NCI-H2196 treated with DMSO at 0.1 percent for 48 hours (cell line): ENCODE measurements around the gene GPR62.

Experiments
- DNase-seq: peaks from one replicate; lab custom pipeline; 2025; ENCODE audit not compliant: unreplicated experiment; lab: John Stamatoyannopoulos, UW

Gene GPR62

GRCh38 chr3:51954105-51954504 lies 1.1 kb upstream of the GPR62 start:
- DNase-seq, result no peak

DNA sequence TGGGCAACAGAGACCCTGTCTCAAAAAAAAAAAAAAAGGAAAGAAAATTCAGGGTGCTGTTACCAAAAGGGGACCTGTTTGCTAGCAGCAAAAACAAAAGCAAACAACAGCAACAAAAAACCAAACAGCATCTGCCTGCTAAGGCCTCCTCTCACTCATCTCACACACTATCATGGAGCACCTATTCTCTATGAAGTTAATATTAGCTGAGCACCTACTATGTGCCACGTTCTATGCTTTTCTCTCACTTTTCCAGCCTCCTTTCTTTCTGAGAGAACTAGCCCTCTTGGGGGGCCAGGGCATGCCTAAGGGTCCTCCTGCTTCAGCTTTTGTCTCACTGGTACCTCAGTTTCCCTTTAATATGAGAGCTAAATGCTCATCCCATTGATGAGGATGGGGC lies 468 bp upstream of the GPR62 start:
- no peak for DNase-seq

DNA sequence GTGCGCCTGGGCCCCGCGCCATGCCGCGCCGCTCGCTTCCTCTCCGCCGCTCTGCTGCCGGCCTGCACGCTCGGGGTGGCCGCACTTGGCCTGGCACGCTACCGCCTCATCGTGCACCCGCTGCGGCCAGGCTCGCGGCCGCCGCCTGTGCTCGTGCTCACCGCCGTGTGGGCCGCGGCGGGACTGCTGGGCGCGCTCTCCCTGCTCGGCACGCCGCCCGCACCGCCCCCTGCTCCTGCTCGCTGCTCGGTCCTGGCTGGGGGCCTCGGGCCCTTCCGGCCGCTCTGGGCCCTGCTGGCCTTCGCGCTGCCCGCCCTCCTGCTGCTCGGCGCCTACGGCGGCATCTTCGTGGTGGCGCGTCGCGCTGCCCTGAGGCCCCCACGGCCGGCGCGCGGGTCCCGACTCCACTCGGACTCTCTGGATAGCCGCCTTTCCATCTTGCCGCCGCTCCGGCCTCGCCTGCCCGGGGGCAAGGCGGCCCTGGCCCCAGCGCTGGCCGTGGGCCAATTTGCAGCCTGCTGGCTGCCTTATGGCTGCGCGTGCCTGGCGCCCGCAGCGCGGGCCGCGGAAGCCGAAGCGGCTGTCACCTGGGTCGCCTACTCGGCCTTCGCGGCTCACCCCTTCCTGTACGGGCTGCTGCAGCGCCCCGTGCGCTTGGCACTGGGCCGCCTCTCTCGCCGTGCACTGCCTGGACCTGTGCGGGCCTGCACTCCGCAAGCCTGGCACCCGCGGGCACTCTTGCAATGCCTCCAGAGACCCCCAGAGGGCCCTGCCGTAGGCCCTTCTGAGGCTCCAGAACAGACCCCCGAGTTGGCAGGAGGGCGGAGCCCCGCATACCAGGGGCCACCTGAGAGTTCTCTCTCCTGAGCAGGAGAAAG lies 951 bp downstream of the GPR62 start:
- DNase-seq, result no peak

GRCh38 chr3:51957520-51958205 lies 2.5 kb downstream of the GPR62 start:
- no peak for DNase-seq

DNA sequence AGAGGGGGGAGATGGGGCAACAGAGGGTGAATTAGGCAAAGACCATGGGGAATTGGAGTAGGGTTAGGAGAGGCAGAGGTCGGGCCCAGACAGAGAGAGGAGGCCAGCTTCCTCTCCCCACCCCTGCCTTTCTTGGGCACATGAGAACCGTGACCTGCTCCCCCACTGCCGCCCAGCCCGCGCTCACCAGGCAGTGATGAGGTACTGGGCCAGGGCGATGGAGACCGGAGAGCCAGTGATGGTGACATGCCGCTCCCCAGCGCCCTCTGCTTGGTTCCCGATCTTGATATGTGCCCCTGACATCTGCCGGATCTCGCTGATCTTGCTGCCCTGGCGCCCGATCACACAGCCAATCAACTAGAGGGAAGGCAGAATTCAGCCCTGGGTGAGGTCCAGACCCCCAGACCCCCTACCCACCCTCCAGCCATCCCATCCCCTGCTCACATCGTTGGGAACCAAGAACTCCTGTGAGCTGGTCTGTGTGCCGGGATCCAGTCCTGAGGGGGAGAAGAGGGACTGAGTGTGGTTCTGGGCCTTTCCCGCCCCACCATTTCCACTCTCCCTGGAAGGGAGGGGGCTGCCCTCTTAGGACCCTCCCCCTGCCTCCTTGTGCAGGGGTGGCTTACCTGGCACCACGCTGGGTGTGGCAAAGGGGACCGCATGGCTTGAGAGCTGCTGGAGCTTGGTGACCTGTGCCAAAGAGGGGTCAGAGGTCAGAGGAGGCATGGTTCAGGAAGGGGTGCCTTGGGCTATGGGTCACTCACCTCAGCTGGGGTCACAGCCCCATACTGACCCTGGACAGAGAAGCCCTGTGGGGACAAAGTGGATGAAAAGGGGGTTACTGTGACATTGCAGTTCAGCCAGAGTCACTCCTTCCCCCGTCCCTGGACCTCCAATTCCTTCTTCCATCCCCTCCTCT lies 3.7 kb downstream of the GPR62 start:
- DNase-seq, result no peak

- no peak for DNase-seq
Observed at GRCh38 chr3:51959651-51960050, 4.5 kb downstream of the GPR62 start.

DNA sequence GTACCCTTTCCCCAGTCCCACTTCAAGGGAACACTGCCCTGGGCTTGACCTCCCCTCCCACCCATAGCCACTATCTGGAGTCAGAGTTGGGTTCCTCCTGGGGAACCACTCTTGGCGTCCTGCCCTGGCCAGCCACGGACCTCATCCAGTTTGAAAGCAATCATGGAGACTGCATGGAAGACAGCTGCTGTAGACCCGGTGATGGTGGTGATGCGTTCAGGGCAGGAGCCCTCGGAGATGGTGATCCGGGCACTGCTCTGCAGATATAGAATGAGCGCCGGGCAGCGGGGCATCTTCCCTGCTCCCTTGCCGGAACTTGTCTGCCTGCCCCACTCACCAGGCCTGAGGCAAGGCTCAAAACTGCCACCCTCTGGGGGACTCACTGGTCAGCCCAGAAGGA lies 5.2 kb downstream of the GPR62 start:
- DNase-seq, result no peak

DNA sequence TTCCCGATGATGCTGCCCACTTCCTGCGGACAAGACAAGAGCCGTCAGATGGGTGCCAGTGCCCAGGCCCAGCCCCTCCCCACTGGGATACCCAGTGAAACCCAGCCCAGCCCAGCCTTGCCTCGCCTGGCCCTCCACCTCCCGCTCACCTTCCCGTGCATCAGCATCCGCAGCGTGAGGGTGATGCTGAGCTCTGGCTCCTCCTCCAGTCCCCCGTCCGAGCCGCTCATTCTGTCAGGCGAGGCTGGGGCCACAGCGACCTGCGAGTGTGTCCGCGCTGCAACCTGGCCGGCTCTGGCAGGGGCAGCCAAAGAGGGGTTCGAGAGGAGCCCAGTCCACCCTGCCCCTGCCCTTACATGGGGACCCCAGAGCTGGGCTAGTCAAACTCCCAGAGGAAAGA lies 5.8 kb downstream of the GPR62 start:
- DNase-seq, result no peak

DNA sequence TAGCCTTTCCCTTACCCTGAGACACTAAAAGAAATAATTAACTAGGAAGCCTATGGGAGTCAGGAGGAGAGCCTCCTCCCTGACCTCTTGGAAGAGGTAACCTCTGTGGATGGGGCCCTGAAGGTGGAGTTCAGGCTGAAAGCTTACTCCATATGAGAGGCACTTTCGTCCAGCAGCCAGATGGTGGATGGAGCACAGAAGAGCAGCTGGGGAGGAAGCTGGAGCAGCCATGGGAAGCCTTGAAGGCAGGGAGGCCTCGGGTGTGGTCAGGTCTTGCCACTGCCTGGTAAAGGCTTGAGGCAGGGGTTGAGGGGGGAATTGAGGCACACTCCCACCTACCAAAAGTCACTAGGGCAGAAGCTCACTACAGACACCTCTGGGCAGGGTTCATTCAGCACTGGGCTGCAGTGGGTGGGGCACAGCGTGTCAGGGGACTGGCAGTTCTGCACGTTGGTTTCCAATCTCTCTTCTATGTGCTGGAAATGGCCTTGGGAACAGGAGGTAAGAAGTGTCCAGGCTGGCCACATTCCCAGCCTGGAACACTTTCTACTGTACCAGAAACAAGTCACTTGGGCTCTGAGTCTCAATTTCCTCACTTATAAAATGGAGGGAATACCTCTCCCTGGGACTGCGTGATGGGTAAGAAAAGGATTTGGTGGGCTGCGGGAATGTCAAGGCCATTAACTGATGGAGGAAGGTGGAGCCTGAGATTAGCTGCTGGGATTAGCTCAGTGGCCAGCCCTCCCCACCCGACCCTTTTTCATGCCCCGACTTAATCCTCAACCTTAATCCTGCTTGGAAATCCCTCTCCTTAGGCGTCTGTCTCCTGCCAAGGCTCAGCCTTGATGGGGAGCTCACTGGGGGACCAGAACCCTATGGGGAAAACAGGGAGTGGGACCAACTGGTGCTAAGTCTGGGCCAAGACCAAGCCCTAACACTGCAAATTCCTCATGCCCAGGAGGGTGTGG lies 6.7 kb downstream of the GPR62 start:
- no peak for DNase-seq

DNA sequence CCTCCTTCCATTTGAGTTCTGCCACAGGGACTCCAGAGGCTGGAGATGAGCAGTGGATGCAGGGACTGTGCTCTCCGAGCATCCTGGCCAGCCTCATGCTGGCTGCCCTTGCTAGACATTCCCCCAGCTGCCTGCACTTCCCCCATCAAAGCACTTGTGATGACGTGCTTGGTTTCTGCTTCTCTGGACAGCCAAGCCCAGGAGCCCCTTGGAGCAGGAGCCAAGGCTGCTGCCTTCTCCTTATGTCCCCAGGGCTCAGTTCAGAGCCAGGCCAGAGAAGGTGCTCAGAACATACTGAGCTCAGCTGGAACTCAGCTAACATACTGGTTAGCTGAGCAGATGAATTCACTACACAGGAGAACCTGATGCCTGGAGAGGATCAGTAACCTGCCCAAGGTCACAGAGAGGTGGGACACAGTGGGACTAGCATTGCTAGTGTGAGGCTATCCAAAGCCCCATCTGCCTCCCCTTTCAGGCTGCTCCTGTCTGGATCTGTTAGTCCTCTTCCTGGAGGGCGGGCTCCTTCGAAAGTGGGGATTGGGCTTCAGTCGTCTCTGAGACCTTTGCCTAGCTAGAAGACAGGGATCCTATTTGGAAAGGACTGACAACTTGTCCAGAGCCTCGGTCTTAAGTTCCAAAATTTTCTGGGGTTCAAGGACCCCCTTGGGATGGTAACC lies 7.8 kb downstream of the GPR62 start:
- no peak for DNase-seq

DNA sequence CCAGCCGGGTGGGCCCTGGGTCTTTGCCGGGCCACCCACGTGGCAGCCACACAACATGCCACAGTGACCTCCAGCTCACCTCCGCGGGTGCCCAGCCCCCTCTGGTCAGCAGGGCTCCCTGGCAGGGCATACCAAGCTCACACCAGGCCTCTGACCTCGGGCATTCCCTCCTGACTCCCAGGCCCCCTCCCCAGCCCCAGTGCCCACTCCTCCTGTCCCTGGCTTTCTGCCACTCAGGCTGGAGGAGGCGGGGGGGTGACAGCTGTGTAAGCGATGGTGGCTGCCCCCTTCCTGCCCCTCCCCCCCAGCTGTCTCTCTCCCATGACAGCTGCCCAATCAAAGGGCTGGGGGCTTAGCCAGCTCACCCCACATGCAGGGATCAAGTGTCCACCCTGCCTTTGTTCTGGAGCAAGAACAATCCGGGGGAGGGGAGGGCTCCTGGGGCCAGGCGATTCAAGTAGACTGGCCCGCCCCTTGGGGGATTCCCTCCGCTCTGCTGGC lies 8.8 kb downstream of the GPR62 start:
- no peak for DNase-seq

- DNase-seq, result no peak
Observed at GRCh38 chr3:51964521-51964920, 9.3 kb downstream of the GPR62 start.

DNA sequence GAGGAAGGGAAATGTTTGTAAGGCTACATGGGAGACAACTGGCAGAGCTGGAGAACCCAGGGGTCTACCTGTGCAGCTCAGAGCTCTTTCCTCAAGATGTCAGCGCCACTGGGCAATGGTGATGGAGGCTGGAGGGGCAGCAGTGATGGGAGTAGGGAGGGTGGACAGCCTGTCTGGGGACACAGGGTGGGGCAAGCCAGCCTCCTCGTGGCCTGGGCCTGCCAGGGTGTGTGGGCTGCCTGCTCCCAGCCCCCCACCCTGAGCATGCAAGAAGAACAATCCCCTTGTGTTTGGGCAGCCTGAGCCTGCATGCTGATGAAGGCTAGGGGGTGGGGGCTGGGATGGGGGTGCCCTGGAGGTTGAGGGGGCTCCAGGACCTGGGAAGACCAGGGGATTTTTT lies 10.8 kb downstream of the GPR62 start:
- no peak for DNase-seq

- DNase-seq, result no peak
Observed at GRCh38 chr3:51966486-51966885, 11.3 kb downstream of the GPR62 start.

DNA sequence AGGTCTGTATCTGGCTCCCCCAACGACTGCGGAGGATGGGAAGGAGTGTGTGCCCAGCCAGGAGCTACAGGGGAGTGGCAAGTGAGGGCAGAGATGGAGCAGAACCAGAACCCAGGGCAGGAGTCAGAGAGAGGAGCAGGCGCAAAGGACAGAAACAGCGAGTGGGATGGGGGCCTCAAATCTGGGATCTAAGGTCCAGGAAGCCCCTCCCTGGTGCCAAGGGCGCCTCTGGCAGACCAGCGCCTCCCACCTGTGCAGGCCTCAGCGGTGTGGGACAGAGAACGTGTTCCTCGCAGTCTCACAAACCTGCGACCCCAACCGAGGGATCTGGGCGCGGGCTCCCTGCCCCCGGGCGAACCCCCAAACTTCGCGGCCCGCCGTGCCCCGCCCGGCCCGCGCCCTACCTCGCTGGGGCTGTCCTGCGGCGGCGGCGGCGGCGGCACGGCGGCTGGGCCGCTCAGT lies 11.8 kb downstream of the GPR62 start:
- DNase-seq, result no peak

DNA sequence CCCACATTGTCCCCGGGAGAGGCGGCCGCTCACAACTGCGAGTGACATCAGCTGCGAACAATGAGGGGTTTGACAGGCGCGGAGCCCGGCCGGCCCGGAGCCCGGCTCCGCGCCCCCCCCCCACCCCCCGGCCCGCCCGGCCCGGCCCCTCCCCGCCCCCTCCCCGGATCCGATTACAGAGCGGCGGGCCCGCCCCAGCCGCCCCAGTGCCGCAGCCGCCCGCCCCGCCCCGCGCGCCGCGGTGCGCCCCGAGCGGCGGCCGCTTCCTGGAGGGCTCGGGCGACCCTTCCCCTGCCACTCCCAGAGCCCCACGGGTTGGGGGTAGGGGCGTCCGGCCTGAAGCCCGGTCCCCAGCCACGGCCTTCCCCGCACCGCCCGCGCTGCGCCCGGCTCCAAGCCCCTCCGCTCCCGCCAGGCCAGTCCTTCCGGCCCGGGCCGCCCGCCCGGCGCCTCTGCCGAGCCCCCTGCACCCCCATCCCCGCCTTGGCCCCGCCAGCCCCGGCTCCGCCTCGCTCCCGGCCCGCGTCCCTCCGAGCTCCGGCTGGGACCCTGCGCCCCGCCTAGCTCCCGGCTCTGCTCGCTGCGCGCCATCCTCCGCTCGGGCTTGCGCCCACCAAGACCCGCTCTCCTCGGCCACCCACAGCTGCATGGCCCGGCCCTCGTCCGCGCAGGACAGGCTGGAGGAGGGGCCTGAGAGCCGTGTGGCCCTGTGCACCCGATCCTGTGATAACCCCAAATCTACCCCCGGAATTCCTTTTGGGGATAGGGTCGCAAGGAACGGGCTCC lies 12.4 kb downstream of the GPR62 start, which contains the start of gene PCBP4:
Gene PCBP4, minus strand, starts transcription at position 71 of the 786 bp plus-strand sequence. CDS start 6,214 bp downstream, outside the sequence.
- DNase-seq, result no peak

GRCh38 chr3:51968170-51968775 lies 13.1 kb downstream of the GPR62 start:
- DNase-seq, result no peak
